HepG2 (cell line): Measurements from ENCODE around the gene PLXNA4. TPM values are rescaled to one million over a fixed set of nuclear protein-coding genes. Genes with fewer than 3 reads are reported as not detected.

Experiments
- ATAC-seq: fragments of 200-7000 bp; cut with Tn5 transposase; 3 replicates; pipeline ENCODE4 v1.9.1; 2020; ENCODE audit warnings: mild to moderate bottlenecking, moderate library complexity
- BruUV-seq: library from RNA; stranded (reverse); fragments of 400-500 nt; replicated peaks from 2 replicates; lab custom pipeline; 2021; lab: Mats Ljungman, UMichigan
- CTCF ChIA-PET: fragments of 300-600 bp; formaldehyde crosslinking; extraction: SDS; loops from one replicate; lab custom pipeline; 2021; ENCODE audit warnings: low total read pairs, inconsistent platforms, low intra/inter-chr PET ratio; lab: Yijun Ruan, JAX
- POLR2A ChIA-PET: fragments of 350-600 bp; sonication (Branson Sonifier 250); formaldehyde crosslinking; loops from one replicate; lab custom pipeline; 2020; ENCODE audit warnings: antibody characterized with exemption, inconsistent platforms; lab: Yijun Ruan, JAX
- DNase-seq: peaks from one replicate; pipeline ENCODE4 v3.0.0-alpha.2; 2015; ENCODE audit warnings: low spot score
- FAIRE-seq: peaks from 3 replicates; lab custom pipeline; 2011; peaks lifted over from hg19 to GRCh38; lab: Jason Lieb, UNC
- H2AFZ ChIP-seq: one replicate; pipeline ENCODE4 v1.6.1; 2011; ENCODE audit warnings: low read length, inconsistent platforms
- H3K27ac ChIP-seq: fragments of 300-600 bp; 3 replicates; pipeline ENCODE4 v1.8.0; 2011; ENCODE audit warnings: mixed run types, mild to moderate bottlenecking, mixed read lengths, low read length, inconsistent platforms; ENCODE audit not compliant: insufficient read depth; ENCODE audit errors: extremely low read length
- H3K27me3 ChIP-seq, 2 experiments: fragments of 200-600 bp in 1 of 2; 2 replicates in 1 of 2; 3 replicates in 1 of 2; pipeline versions ENCODE4 v1.6.0 to v1.8.0; 2011; ENCODE audit warnings: low read length in 2 of 2, mild to moderate bottlenecking in 2 of 2, moderate library complexity in 2 of 2, inconsistent platforms in 1 of 2; ENCODE audit not compliant: insufficient read depth in 2 of 2, control insufficient read depth in 1 of 2
- H3K36me3 ChIP-seq, 2 experiments: fragments of 200-600 bp in 1 of 2; replicated peaks in 1 of 2; 2 replicates in 1 of 2; 3 replicates in 1 of 2; pipeline versions ENCODE4 v1.5.1 to v1.8.0; 2011; ENCODE audit warnings: low read length in 2 of 2, inconsistent platforms in 1 of 2; ENCODE audit not compliant: insufficient read depth in 2 of 2, control insufficient read depth in 1 of 2
- H3K4me1 ChIP-seq: 2 replicates; pipeline ENCODE4 v1.5.1; 2012; ENCODE audit warnings: low read length, inconsistent platforms; ENCODE audit not compliant: insufficient read depth
- H3K4me2 ChIP-seq: 2 replicates; pipeline ENCODE4 v1.6.0; 2011; ENCODE audit warnings: low read depth, low read length, inconsistent platforms
- H3K4me3 ChIP-seq, 3 experiments: fragments of 200-600 bp in 1 of 3; sonication (generic), shearing (Covaris generic) in 1 of 3; replicated peaks in 1 of 3; 2 replicates each; pipeline ENCODE4 v1.5.1; 2011 to 2016; ENCODE audit warnings: low read length in 3 of 3, inconsistent platforms in 2 of 3, low read depth in 2 of 3, mild to moderate bottlenecking in 2 of 3, control low read depth in 1 of 3, mixed read lengths in 1 of 3; ENCODE audit not compliant: insufficient read depth in 1 of 3
- H3K79me2 ChIP-seq: one replicate; pipeline ENCODE4 v1.6.1; 2011; ENCODE audit warnings: low read length, inconsistent platforms; ENCODE audit not compliant: insufficient read depth
- H3K9ac ChIP-seq: 2 replicates; pipeline ENCODE4 v1.6.0; 2011; ENCODE audit warnings: mild to moderate bottlenecking, low read depth, low read length, inconsistent platforms; ENCODE audit not compliant: insufficient read depth
- H3K9me3 ChIP-seq: 2 replicates; pipeline ENCODE4 v1.5.1; 2012; ENCODE audit warnings: mild to moderate bottlenecking, low read length
- H4K20me1 ChIP-seq: 2 replicates; pipeline ENCODE4 v1.6.0; 2011; ENCODE audit warnings: inconsistent platforms, mild to moderate bottlenecking, low read length, moderate library complexity; ENCODE audit not compliant: insufficient read depth
- GMEB2 ChIP-seq: IDR thresholded peaks from 2 replicates; pipeline ENCODE4 v1.6.1; 2016; ENCODE audit warnings: missing biosample characterization, missing genetic modification reagents, low read depth
- PPARG ChIP-seq: conservative IDR thresholded peaks from 2 replicates; pipeline ENCODE4 v1.6.1; 2016; ENCODE audit warnings: missing biosample characterization, missing genetic modification reagents
- SATB2 ChIP-seq: sonication (generic); formaldehyde crosslinking; IDR thresholded peaks from 2 replicates; pipeline ENCODE4 v1.5.0; 2020; ENCODE audit warnings: missing genetic modification reagents
- SMAD3 ChIP-seq: sonication (generic); formaldehyde crosslinking; IDR thresholded peaks from 2 replicates; pipeline ENCODE4 v1.4.0; 2020; ENCODE audit warnings: missing genetic modification reagents
- ZMAT3 ChIP-seq: sonication (generic); formaldehyde crosslinking; conservative IDR thresholded peaks from 2 replicates; pipeline ENCODE4 v1.7.0; 2021; ENCODE audit warnings: missing genetic modification reagents
- ZMYM3 ChIP-seq: sonication (generic); formaldehyde crosslinking; IDR thresholded peaks from 2 replicates; pipeline ENCODE4 v1.5.1; 2020; ENCODE audit warnings: mild to moderate bottlenecking, missing genetic modification reagents
- ZNF180 ChIP-seq: sonication (generic); formaldehyde crosslinking; IDR thresholded peaks from 2 replicates; pipeline ENCODE4 v1.4.0; 2020; ENCODE audit warnings: low read depth, missing genetic modification reagents, borderline replicate concordance
- ZNF598 ChIP-seq: sonication (generic); formaldehyde crosslinking; IDR thresholded peaks from 2 replicates; pipeline ENCODE4 v1.5.1; 2020; ENCODE audit warnings: mild to moderate bottlenecking, missing genetic modification reagents, borderline replicate concordance
- ZNF816 ChIP-seq: sonication (generic); formaldehyde crosslinking; IDR thresholded peaks from 2 replicates; pipeline ENCODE4 v1.8.0; 2022; ENCODE audit warnings: missing genetic modification reagents, mild to moderate bottlenecking, borderline replicate concordance
- ZNF841 ChIP-seq: sonication (generic); formaldehyde crosslinking; IDR thresholded peaks from 2 replicates; pipeline ENCODE4 v1.8.1; 2023; ENCODE audit warnings: missing genetic modification reagents, borderline replicate concordance
- WGBS: methylation state at CpG from one replicate; pipeline ENCODE4 v1.1.6; 2017; ENCODE audit warnings: low lambda C conversion rate; 5-methylcytosine and 5-hydroxymethylcytosine counted together
- in situ Hi-C: cut with HindIII; loops from 2 replicates; pipeline ENCODE4 v1.10.0; 2017; ENCODE audit warnings: low pct_unique_long_range_greater_than_20kb; ENCODE audit not compliant: extremely low pct_ligation_motif_present
- intact Hi-C: fragments of 100-400 bp; cut with micrococcal nuclease; formaldehyde crosslinking; loops from one replicate; pipeline ENCODE4 v1.10.0; 2022; ENCODE audit not compliant: unreplicated experiment
- polyA plus RNA-seq, 8 experiments: library from polyadenylated mRNA; depleted of rRNA in 3 of 8; stranded (reverse) in 7 of 8; unstranded in 1 of 8; fragments of >200 nt; fragmentation: Illumina TruSeq in 4 of 8; extraction: Trizol in 4 of 8; gene quantifications; 2 replicates each; pipeline versions ENCODE4 v1.2.1 to v1.2.3, GENCODE V29; 2011 to 2016; ENCODE audit warnings: low read depth in 4 of 8, missing spikeins in 1 of 8, mixed read lengths in 1 of 8; ENCODE audit not compliant: insufficient read depth in 1 of 8
- total RNA-seq, 5 experiments: library from RNA; depleted of rRNA; stranded (reverse); fragments of >200 nt; fragmentation: Illumina TruSeq; extraction: Trizol; gene quantifications; 2 replicates each; pipeline ENCODE4 v1.2.3, GENCODE V29; 2016; ENCODE audit warnings: low read depth in 1 of 5
- TF ChIP-seq, protein P1 (sequence below): sonication (generic); formaldehyde crosslinking; IDR thresholded peaks from 2 replicates; pipeline ENCODE4 v1.5.1; 2020; ENCODE audit warnings: mild to moderate bottlenecking, missing genetic modification reagents, borderline replicate concordance

Gene PLXNA4
- total and polyA plus RNA-seq, 2 of the 13 experiments (the other 11 are each of a cell fraction or from before 2014, with no cell fraction given), result 0.01 to 0.04 TPM

- TF ChIP-seq, protein P1, sequence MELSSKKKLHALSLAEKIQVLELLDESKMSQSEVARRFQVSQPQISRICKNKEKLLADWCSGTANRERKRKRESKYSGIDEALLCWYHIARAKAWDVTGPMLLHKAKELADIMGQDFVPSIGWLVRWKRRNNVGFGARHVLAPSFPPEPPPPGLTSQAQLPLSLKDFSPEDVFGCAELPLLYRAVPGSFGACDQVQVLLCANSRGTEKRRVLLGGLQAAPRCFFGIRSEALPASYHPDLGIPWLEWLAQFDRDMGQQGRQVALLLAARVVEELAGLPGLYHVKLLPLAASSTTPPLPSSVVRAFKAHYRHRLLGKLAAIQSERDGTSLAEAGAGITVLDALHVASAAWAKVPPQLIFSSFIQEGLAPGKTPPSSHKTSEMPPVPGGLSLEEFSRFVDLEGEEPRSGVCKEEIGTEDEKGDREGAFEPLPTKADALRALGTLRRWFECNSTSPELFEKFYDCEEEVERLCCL (CRISPR knock-in tag), result no peak
- TF ChIP-seq SATB2 (CRISPR knock-in tag) (no peak), ZNF841 (CRISPR knock-in tag) (no peak), SMAD3 (CRISPR knock-in tag) (no peak), GMEB2 (CRISPR knock-in tag) (no peak), ZNF180 (CRISPR knock-in tag) (no peak)
These were observed 152.0 kb downstream of the PLXNA4 start (continued) for GRCh38 chr7:132424277-132424676.

DNA sequence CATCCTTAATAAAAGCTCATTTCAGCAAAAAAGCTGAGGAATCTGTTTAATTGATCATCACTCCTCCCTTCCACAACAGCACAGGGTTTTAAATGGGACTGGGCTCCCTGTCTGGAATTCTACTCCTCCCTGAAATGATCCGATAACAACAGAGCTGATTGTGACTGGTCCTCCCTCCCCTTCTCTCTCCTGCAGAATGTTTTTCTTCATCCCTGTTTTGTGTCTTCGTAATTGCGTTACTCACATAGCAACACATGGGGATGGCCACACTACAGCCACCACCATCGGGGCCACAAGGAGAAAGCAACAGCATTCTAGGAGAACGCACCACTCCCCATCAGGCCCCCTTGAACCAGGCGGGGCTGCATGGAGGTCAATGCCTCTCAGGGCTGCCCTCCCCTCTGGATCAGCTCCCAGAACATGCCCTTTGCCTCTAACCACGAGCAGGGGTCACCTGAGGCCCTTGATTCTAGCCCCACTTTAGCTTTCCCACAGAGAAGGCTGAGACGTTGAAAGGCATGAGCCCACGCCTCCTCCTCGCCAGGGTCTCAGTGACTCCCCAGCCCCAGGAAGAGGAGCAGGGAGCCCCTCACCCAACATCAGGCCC is 152.6 kb downstream of the PLXNA4 start:
- Histone ChIP-seq H3K79me2 (no peaks in the 10 kb centered on the region), H2AFZ (no peak overlapping the region), H3K4me2 (no peak overlapping the region), H3K9me3 (no peaks in the 10 kb centered on the region), H3K4me3 (no peak overlapping the region), H3K27me3 (peaks cover 1 to 33% of the 10 kb centered on the region in 2 experiments; a peak in 1 of 5 replicates), H3K36me3 (no peaks in the 10 kb centered on the region), H4K20me1 (no peaks in the 10 kb centered on the region), H3K4me1 (no peaks in the 10 kb centered on the region), H3K9ac (no peak overlapping the region), H3K27ac (no peak overlapping the region)
- in situ Hi-C loops (no loop called here), intact Hi-C loops (no loop called here)
- ChIA-PET CTCF (no interaction called here), POLR2A (no interaction called here)
- ATAC-seq (no peak), FAIRE-seq (no peak), DNase-seq (no peak)
- BruUV-seq, result no TSS peak
- TF ChIP-seq PPARG (CRISPR knock-in tag) (no peak), ZNF816 (CRISPR knock-in tag) (no peak), ZMYM3 (no peak), ZNF598 (no peak), ZMAT3 (CRISPR knock-in tag) (no peak)
- 49% methylated on average over 8 of the region's 10 CpGs for WGBS
